GM18517 (cell line): Measurements from ENCODE around the gene SLC2A1.
"Not testable (repeated sequence)": the region's sequence is repeated elsewhere in the genome, so short reads cannot be mapped to it uniquely, and the experiment has no call there.

ENCODE experiments used
- ATAC-seq: cut with Tn5 transposase; IDR thresholded peaks from one replicate; pipeline ENCODE4 v1.9.1; 2021; ENCODE audit warnings: mild to moderate bottlenecking, moderate library complexity; ENCODE audit not compliant: unreplicated experiment

The SLC2A1 gene

GRCh38 chr1:42913426-42914091, 45.1 kb downstream of the SLC2A1 start:
- ATAC-seq, result no peak

- ATAC-seq, result no peak
These were observed 47.7 kb downstream of the SLC2A1 start for GRCh38 chr1:42910985-42911384.

GRCh38 chr1:42908046-42908445, 50.6 kb downstream of the SLC2A1 start:
- no peak for ATAC-seq

GRCh38 chr1:42904434-42904833, 54.2 kb downstream of the SLC2A1 start:
- no peak for ATAC-seq

- ATAC-seq, result not testable (repeated sequence)
These were observed 58.7 kb downstream of the SLC2A1 start for GRCh38 chr1:42899960-42900359.

GRCh38 chr1:42891465-42892138, 67.1 kb downstream of the SLC2A1 start:
- no peak for ATAC-seq

GRCh38 chr1:42889264-42889663, 69.4 kb downstream of the SLC2A1 start:
- ATAC-seq, result no peak

GRCh38 chr1:42888013-42888633, 70.5 kb downstream of the SLC2A1 start:
- ATAC-seq, result no peak

- ATAC-seq, result no peak
These were observed 71.3 kb downstream of the SLC2A1 start for GRCh38 chr1:42887366-42887765.

- no peak for ATAC-seq
These were observed 71.9 kb downstream of the SLC2A1 start for GRCh38 chr1:42886800-42887199.

- no peak for ATAC-seq
These were observed 72.5 kb downstream of the SLC2A1 start for GRCh38 chr1:42886046-42886739.

GRCh38 chr1:42880384-42880783, 78.3 kb downstream of the SLC2A1 start:
- no peak for ATAC-seq

- no peak for ATAC-seq
These were observed 81.3 kb downstream of the SLC2A1 start for GRCh38 chr1:42877380-42877779.

GRCh38 chr1:42876009-42876408, 82.7 kb downstream of the SLC2A1 start:
- ATAC-seq, result no peak
